ENCODE data around the gene GPX4. TPM values are rescaled to one million over a fixed set of nuclear protein-coding genes. Genes with fewer than 3 reads are reported as not detected.

The GPX4 gene
- total and polyA plus RNA-seq, 2 of the 13 experiments (the other 11 are each of a cell fraction or from before 2014, with no cell fraction given): 535 to 613 TPM

- TF ChIP-seq ELF3 (CRISPR knock-in tag; IDR thresholded peaks at IDR 0.05) (no peak; the same call in 1 of the 2 replicates), ZFP90 (CRISPR knock-in tag; IDR thresholded peaks at IDR 0.05; ENCODE audit: borderline replicate concordance) (no peak), EED (CRISPR knock-in tag; IDR thresholded peaks at IDR 0.05) (no peak), ATAD3A (CRISPR knock-in tag; IDR thresholded peaks at IDR 0.05) (no peak), ZNF660 (CRISPR knock-in tag; IDR thresholded peaks at IDR 0.05; ENCODE audit: borderline replicate concordance, low read depth) (no peak; the same call in 1 of the 2 replicates), NFKBIZ (CRISPR knock-in tag; IDR thresholded peaks at IDR 0.05) (no peak), ZBTB37 (CRISPR knock-in tag; IDR thresholded peaks at IDR 0.05) (no peak), ADNP (CRISPR knock-in tag; IDR thresholded peaks at IDR 0.05) (no peak), KLF12 (CRISPR knock-in tag; IDR thresholded peaks at IDR 0.05; ENCODE audit: borderline replicate concordance) (no peak; the same call in 1 of the 2 replicates), ZNF788 (CRISPR knock-in tag; IDR thresholded peaks at IDR 0.05; ENCODE audit: borderline replicate concordance) (0 out of 2 replicates have a peak, but pooled peaks have one; percentile 48), PHF5A (CRISPR knock-in tag; IDR thresholded peaks at IDR 0.05; ENCODE audit: low read depth, unreplicated experiment) (no peak), ZNF441 (CRISPR knock-in tag; IDR thresholded peaks at IDR 0.05; ENCODE audit: borderline replicate concordance) (peak; percentile 42; the same call in 1 of the 2 replicates), SNAPC5 (CRISPR knock-in tag; IDR thresholded peaks at IDR 0.05; ENCODE audit: borderline replicate concordance) (no peak), ARID5B (CRISPR knock-in tag; IDR thresholded peaks at IDR 0.05) (no peak), ZNF160 (CRISPR knock-in tag; IDR thresholded peaks at IDR 0.05) (no peak), REPIN1 (CRISPR knock-in tag; IDR thresholded peaks at IDR 0.05; ENCODE audit: borderline replicate concordance, low read depth) (no peak), ZNF550 (CRISPR knock-in tag; IDR thresholded peaks at IDR 0.05; ENCODE audit: borderline replicate concordance) (no peak), SYNCRIP (IDR thresholded peaks at IDR 0.05; ENCODE audit: insufficient read depth, low read depth, low read length) (no peak), CCDC6 (CRISPR knock-in tag; IDR thresholded peaks at IDR 0.05) (no peak), ARHGAP35 (CRISPR knock-in tag; IDR thresholded peaks at IDR 0.05; ENCODE audit: borderline replicate concordance) (no peak), CEBPZ (IDR thresholded peaks at IDR 0.05; ENCODE audit: low read length) (no peak), NR3C1 (CRISPR knock-in tag; IDR thresholded peaks at IDR 0.05) (no peak)
These were observed 38.1 kb upstream of the GPX4 start (continued) for GRCh38 chr19:1065606-1066109.
